ENCODE measurements around the gene DTX1.

GRCh38 chr12:113114447-113115178 is 58.1 kb downstream of the DTX1 start:
- TF ChIP-seq CTCF (IDR thresholded peaks at IDR 0.05) (no peak), EZH2 (IDR thresholded peaks at IDR 0.05; ENCODE audit: borderline replicate concordance, insufficient read depth, low read depth, low read length, poor library complexity, severe bottlenecking) (no peak)
